Neural cell (in vitro differentiated cells): ENCODE data around the gene RABL6. TPM values are rescaled to one million over a fixed set of nuclear protein-coding genes. Genes with fewer than 3 reads are reported as not detected.
"Not testable (repeated sequence)": the region's sequence is repeated elsewhere in the genome, so short reads cannot be mapped to it uniquely, and the experiment has no call there.

ENCODE experiments used
- H2AFZ ChIP-seq: fragments of 200-600, 300-800 bp; sonication (generic), shearing (Covaris generic); 2 replicates; pipeline ENCODE4 v1.6.0; 2014; ENCODE audit warnings: low read depth, mild to moderate bottlenecking, antibody characterized with exemption, low read length, moderate library complexity
- H3F3A ChIP-seq: fragments of 200-600 bp; shearing (Covaris generic); 2 replicates; pipeline ENCODE4 v1.6.1; 2016; ENCODE audit warnings: mild to moderate bottlenecking, moderate library complexity, mixed read lengths, antibody characterized with exemption, low read length; ENCODE audit not compliant: insufficient read depth, poor library complexity, severe bottlenecking
- H3K27ac ChIP-seq: fragments of 200-600, 300-800 bp; sonication (generic), shearing (Covaris generic); 2 replicates; pipeline ENCODE4 v1.5.1; 2014; ENCODE audit warnings: mild to moderate bottlenecking, low read length, moderate library complexity
- H3K27me3 ChIP-seq: fragments of 300-800, 200-600 bp; sonication (generic), shearing (Covaris generic); 2 replicates; pipeline ENCODE4 v1.6.0; 2014; ENCODE audit warnings: mild to moderate bottlenecking, low read depth, low read length, moderate library complexity; ENCODE audit not compliant: insufficient read depth
- H3K36me3 ChIP-seq: fragments of 300-800, 200-600 bp; sonication (generic), shearing (Covaris generic); 2 replicates; pipeline ENCODE4 v1.5.1; 2014; ENCODE audit warnings: mild to moderate bottlenecking, antibody characterized with exemption, low read length, moderate library complexity; ENCODE audit not compliant: insufficient read depth
- H3K4me2 ChIP-seq: fragments of 300-800, 200-600 bp; sonication (generic), shearing (Covaris generic); 2 replicates; pipeline ENCODE4 v1.6.0; 2014; ENCODE audit warnings: mild to moderate bottlenecking, low read length
- H3K4me3 ChIP-seq: fragments of 300-800, 200-600 bp; sonication (generic), shearing (Covaris generic); 2 replicates; pipeline ENCODE4 v1.5.1; 2014; ENCODE audit warnings: mild to moderate bottlenecking, low read length, moderate library complexity
- H3K79me2 ChIP-seq: fragments of 200-600 bp; shearing (Covaris generic); replicated peaks from 2 replicates; pipeline ENCODE4 v1.6.0; 2014; ENCODE audit warnings: mild to moderate bottlenecking, low read length, moderate library complexity; ENCODE audit not compliant: insufficient read depth
- H3K9ac ChIP-seq: fragments of 300-800, 200-600 bp; sonication (generic), shearing (Covaris generic); 2 replicates; pipeline ENCODE4 v1.6.1; 2016; ENCODE audit warnings: mild to moderate bottlenecking, low read length, mixed read lengths
- H3K9me2 ChIP-seq: fragments of 200-600 bp; shearing (Covaris generic); 2 replicates; pipeline ENCODE4 v1.6.1; 2016; ENCODE audit warnings: mild to moderate bottlenecking, low read length, mixed read lengths; ENCODE audit not compliant: insufficient read depth
- H3K9me3 ChIP-seq: fragments of 200-600, 300-800 bp; sonication (generic), shearing (Covaris generic); 2 replicates; pipeline ENCODE4 v1.6.1; 2016; ENCODE audit warnings: mild to moderate bottlenecking, mixed run types, low read length, moderate library complexity, mixed read lengths
- H4K20me1 ChIP-seq: fragments of 200-600 bp; shearing (Covaris generic); 2 replicates; pipeline ENCODE4 v1.6.1; 2016; ENCODE audit warnings: mild to moderate bottlenecking, mixed run types; ENCODE audit not compliant: insufficient read depth
- CTCF ChIP-seq: fragments of 450-650 bp; IDR thresholded peaks from 2 replicates; pipeline ENCODE4 v1.5.1; 2014; ENCODE audit warnings: antibody characterized with exemption, mild to moderate bottlenecking, moderate library complexity; ENCODE audit not compliant: poor library complexity, severe bottlenecking
- EZH2 ChIP-seq: fragments of 200-600, 300-800 bp; shearing (Covaris generic), sonication (generic); IDR thresholded peaks from 2 replicates; pipeline ENCODE4 v1.6.1; 2014; ENCODE audit warnings: antibody characterized with exemption, low read length, borderline replicate concordance, mild to moderate bottlenecking; ENCODE audit not compliant: insufficient read depth, poor library complexity, severe bottlenecking
- MXI1 ChIP-seq: fragments of 450-650 bp; conservative IDR thresholded peaks from 2 replicates; pipeline ENCODE4 v1.6.1; 2014; ENCODE audit warnings: antibody characterized with exemption, mild to moderate bottlenecking; ENCODE audit not compliant: poor library complexity, severe bottlenecking
- RAD21 ChIP-seq: fragments of 450-650 bp; conservative IDR thresholded peaks from 2 replicates; pipeline ENCODE4 v1.6.1; 2014; ENCODE audit warnings: antibody characterized with exemption, mild to moderate bottlenecking, moderate library complexity
- TAF1 ChIP-seq: IDR thresholded peaks from 2 replicates; pipeline ENCODE4 v1.6.1; 2012; ENCODE audit warnings: low read depth
- polyA plus RNA-seq: library from polyadenylated mRNA; depleted of rRNA; stranded (reverse); fragments of >200 nt; gene quantifications from 2 replicates; pipeline ENCODE4 v1.2.3, GENCODE V29; 2014

Gene RABL6
- polyA plus RNA-seq, 1 donor from 2014 or later = 46.4 TPM

DNA sequence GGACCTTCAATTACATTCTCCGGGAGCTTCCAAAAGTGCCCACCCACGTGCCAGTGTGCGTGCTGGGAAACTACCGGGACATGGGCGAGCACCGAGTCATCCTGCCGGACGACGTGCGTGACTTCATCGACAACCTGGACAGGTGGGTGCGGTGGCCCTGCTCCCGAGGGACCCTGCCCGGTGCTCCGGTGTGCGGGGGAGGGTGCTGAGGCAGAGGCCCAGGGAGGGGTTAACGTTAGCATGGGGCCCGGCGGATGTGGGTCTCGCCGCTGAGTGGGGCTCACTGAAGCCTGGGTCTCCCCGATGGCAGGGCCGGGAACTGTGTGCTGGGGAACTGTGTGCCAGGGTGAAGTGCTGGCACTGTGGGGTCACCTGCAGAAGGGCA, 24.0 kb downstream of the RABL6 start:
- Histone ChIP-seq H3K9me2 (no peaks in the 10 kb centered on the region), H3K4me3 (no peak overlapping the region), H3K9me3 (no peaks in the 10 kb centered on the region), H3K9ac (no peak overlapping the region), H3K36me3 (peaks cover 7% of the 10 kb centered on the region), H3K4me2 (no peak overlapping the region), H3K79me2 (no peaks in the 10 kb centered on the region), H3K27me3 (no peaks in the 10 kb centered on the region), H3F3A (no peaks in the 10 kb centered on the region), H4K20me1 (no peaks in the 10 kb centered on the region), H3K27ac (no peak overlapping the region), H2AFZ (no peak overlapping the region)
- no peak for TF ChIP-seq TAF1
- TF ChIP-seq RAD21 = no peak
- no peak for TF ChIP-seq MXI1
- TF ChIP-seq CTCF = no peak
- no peak for TF ChIP-seq EZH2

DNA sequence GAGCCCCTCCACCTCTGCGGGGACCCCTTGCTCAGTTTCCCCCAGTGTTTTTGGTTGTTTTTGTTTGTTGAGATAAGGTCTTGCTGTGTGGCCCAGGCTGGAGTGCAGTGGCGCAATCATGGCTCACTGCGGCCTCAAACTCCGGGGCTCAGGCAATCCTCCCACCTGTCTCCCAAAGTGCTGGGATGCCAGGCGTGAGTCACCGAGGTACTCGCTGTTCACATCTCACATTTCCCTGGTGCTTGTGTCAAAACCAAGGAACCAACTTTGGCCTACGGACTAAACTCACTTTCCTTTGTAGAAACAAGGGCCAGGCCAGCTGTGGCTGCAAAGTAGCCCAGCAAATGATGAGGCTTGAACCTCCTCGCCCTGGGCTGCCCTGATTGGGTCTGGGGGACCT, 24.8 kb downstream of the RABL6 start:
- peaks cover 7% of the 10 kb centered on the region for H3K36me3 ChIP-seq
- H3K27ac ChIP-seq = no peak overlapping the region
- H3K9me2 ChIP-seq = no peaks in the 10 kb centered on the region
- H3K27me3 ChIP-seq = no peaks in the 10 kb centered on the region
- TF ChIP-seq CTCF = no peak
- no peaks in the 10 kb centered on the region for H3K9me3 ChIP-seq
- no peak overlapping the region for H2AFZ ChIP-seq
- H4K20me1 ChIP-seq = no peaks in the 10 kb centered on the region
- H3F3A ChIP-seq = no peaks in the 10 kb centered on the region
- no peak overlapping the region for H3K9ac ChIP-seq
- no peaks in the 10 kb centered on the region for H3K79me2 ChIP-seq
- H3K4me2 ChIP-seq = no peak overlapping the region
- H3K4me3 ChIP-seq = no peak overlapping the region

DNA sequence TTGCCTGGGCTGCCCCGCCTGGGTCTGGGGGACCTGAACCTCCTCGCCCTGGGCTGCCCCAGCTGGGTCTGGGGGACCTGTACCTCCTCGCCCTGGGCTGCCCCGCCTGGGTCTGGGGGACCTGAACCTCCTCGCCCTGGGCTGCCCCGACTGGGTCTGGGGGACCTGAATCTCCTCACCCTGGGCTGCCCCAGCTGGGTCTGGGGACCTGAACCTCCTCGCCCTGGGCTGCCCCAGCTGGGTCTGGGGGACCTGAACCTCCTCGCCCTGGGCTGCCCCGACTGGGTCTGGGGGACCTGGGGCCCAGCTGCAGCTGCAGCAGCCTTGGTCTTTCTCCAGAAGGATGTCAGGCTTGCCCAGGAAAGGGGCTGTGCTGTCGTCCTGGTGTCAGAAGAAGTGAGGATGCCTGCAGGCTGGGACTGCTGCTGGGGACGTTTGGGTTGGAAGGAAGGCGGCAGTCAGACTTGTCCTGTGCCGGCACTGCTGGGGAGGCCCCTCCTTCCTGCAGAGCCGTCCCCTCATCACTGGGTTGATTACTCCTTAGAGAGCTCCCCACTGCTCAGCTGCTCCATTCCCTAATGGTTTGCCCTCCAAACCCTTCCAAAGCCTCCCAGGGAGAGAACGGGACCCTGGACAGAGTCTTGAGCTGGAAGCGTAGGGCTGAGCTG, 25.8 kb downstream of the RABL6 start:
- not testable (repeated sequence) for H3K4me2 ChIP-seq, H3K9ac ChIP-seq, H2AFZ ChIP-seq, H3K9me3 ChIP-seq, H3K4me3 ChIP-seq, H3F3A ChIP-seq, H3K9me2 ChIP-seq, H3K36me3 ChIP-seq, H4K20me1 ChIP-seq, H3K27me3 ChIP-seq, H3K79me2 ChIP-seq, H3K27ac ChIP-seq
